ENCODE data around the gene MMP23B. TPM values are rescaled to one million over a fixed set of nuclear protein-coding genes. Genes with fewer than 3 reads are reported as not detected.

The MMP23B gene
- total RNA-seq, 1 donor, result 1.6 TPM

GRCh38 chr1:1602304-1602967 lies 29.5 kb upstream of the MMP23B start:
- DNase-seq (ENCODE audit: low read depth in 2 of 3, low spot score in 2 of 3), result no peak

- DNase-seq (ENCODE audit: low read depth in 2 of 3, low spot score in 2 of 3), result no peak
Measured at GRCh38 chr1:1602968-1603506, 28.9 kb upstream of the MMP23B start.

- no peak for DNase-seq (ENCODE audit: low read depth in 2 of 3, low spot score in 2 of 3)
Measured at GRCh38 chr1:1603671-1604373, 28.2 kb upstream of the MMP23B start.

- no peak for DNase-seq (ENCODE audit: low read depth in 2 of 3, low spot score in 2 of 3)
Measured at GRCh38 chr1:1604374-1605033, 27.5 kb upstream of the MMP23B start.

- no peak for DNase-seq (ENCODE audit: low read depth in 2 of 3, low spot score in 2 of 3)
Measured at GRCh38 chr1:1605034-1605591, 26.9 kb upstream of the MMP23B start.

GRCh38 chr1:1605724-1606123 lies 26.2 kb upstream of the MMP23B start:
- DNase-seq (ENCODE audit: low read depth in 2 of 3, low spot score in 2 of 3), result no peak

GRCh38 chr1:1606232-1606631 lies 25.7 kb upstream of the MMP23B start:
- DNase-seq (ENCODE audit: low read depth in 2 of 3, low spot score in 2 of 3), result no peak

- no peak for DNase-seq (ENCODE audit: low read depth in 2 of 3, low spot score in 2 of 3)
Measured at GRCh38 chr1:1609822-1610485, 22.0 kb upstream of the MMP23B start.

- DNase-seq (ENCODE audit: low read depth in 2 of 3, low spot score in 2 of 3), result no peak
Measured at GRCh38 chr1:1610796-1611195, 21.2 kb upstream of the MMP23B start.

GRCh38 chr1:1612104-1612400 lies 19.9 kb upstream of the MMP23B start:
- no peak for DNase-seq (ENCODE audit: low read depth in 2 of 3, low spot score in 2 of 3)

GRCh38 chr1:1613509-1614082 lies 18.4 kb upstream of the MMP23B start:
- DNase-seq (ENCODE audit: low read depth in 2 of 3, low spot score in 2 of 3), result no peak

- peak in 2 of 3 donors; percentile 51 to 52 for DNase-seq (ENCODE audit: low read depth in 2 of 3, low spot score in 2 of 3)
Measured at GRCh38 chr1:1614204-1614953, 17.6 kb upstream of the MMP23B start.

- no peak for DNase-seq (ENCODE audit: low read depth in 2 of 3, low spot score in 2 of 3)
Measured at GRCh38 chr1:1614954-1615255, 17.1 kb upstream of the MMP23B start.

- DNase-seq (ENCODE audit: low read depth in 2 of 3, low spot score in 2 of 3), result peak; percentile 96 to 98 (median 97)
Measured at GRCh38 chr1:1615256-1616044, 16.5 kb upstream of the MMP23B start, which contains the start of gene MIB2. TSS of gene MIB2 (plus strand) at chr1:1615500. CDS start at chr1:1623453, 7,953 bp downstream.

GRCh38 chr1:1616045-1616790 lies 15.8 kb upstream of the MMP23B start:
- DNase-seq (ENCODE audit: low read depth in 2 of 3, low spot score in 2 of 3), result peak in 1 of 3 donors; percentile 27

- no peak for DNase-seq (ENCODE audit: low read depth in 2 of 3, low spot score in 2 of 3)
Measured at GRCh38 chr1:1616838-1617237, 15.1 kb upstream of the MMP23B start.

GRCh38 chr1:1617516-1617915 lies 14.5 kb upstream of the MMP23B start:
- DNase-seq (ENCODE audit: low read depth in 2 of 3, low spot score in 2 of 3), result no peak

GRCh38 chr1:1617925-1618324 lies 14.0 kb upstream of the MMP23B start:
- no peak for DNase-seq (ENCODE audit: low read depth in 2 of 3, low spot score in 2 of 3)

All from hematopoietic multipotent progenitor cell (in vitro differentiated cells).